IMR-90 (cell line): ENCODE data around the gene CNTRL. TPM values are rescaled to one million over a fixed set of nuclear protein-coding genes. Genes with fewer than 3 reads are reported as not detected.

Experiments used
- ATAC-seq: fragments of 200-7000 bp; cut with Tn5 transposase; 2 replicates; pipeline ENCODE4 v1.9.1; 2020; ENCODE audit warnings: low read depth, mild to moderate bottlenecking, moderate library complexity
- BruUV-seq: library from RNA; stranded (reverse); fragments of 400-500 nt; replicated peaks from 2 replicates; lab custom pipeline; 2021; lab: Mats Ljungman, UMichigan
- CTCF ChIA-PET: fragments of 300-600 bp; formaldehyde crosslinking; extraction: SDS; loops from one replicate; lab custom pipeline; 2021; ENCODE audit warnings: antibody characterized with exemption; lab: Yijun Ruan, JAX
- POLR2A ChIA-PET: fragments of 300-600 bp; sonication (Branson Sonifier 250); formaldehyde crosslinking; loops from one replicate; lab custom pipeline; 2022; ENCODE audit warnings: antibody characterized with exemption; ENCODE audit not compliant: unreplicated experiment; lab: Charles Lee
- DNase-seq: peaks from one replicate; pipeline ENCODE4 v3.0.0; 2013
- H2AFZ ChIP-seq: replicated peaks from 2 replicates; pipeline ENCODE3; 2013; ENCODE audit warnings: low read length, mild to moderate bottlenecking; ENCODE audit not compliant: poor library complexity
- H2AK5ac ChIP-seq: 2 replicates; pipeline ENCODE4 v1.6.1; 2013; ENCODE audit warnings: low read depth, low read length, inconsistent platforms
- H2AK9ac ChIP-seq: replicated peaks from 2 replicates; pipeline ENCODE3; 2013; ENCODE audit warnings: mild to moderate bottlenecking, low read depth, low read length, moderate library complexity; ENCODE audit not compliant: poor library complexity
- H2BK120ac ChIP-seq: 2 replicates; pipeline ENCODE4 v1.6.1; 2013; ENCODE audit warnings: low read depth, low read length, inconsistent platforms
- H2BK15ac ChIP-seq: 3 replicates; pipeline ENCODE4 v1.6.1; 2013; ENCODE audit warnings: low read depth, low read length, inconsistent platforms
- H2BK20ac ChIP-seq: 2 replicates; pipeline ENCODE4 v1.6.1; 2013; ENCODE audit warnings: low read depth, mild to moderate bottlenecking, inconsistent platforms, low read length, moderate library complexity
- H2BK5ac ChIP-seq: 2 replicates; pipeline ENCODE4 v1.6.1; 2013; ENCODE audit warnings: mild to moderate bottlenecking, low read depth, low read length, inconsistent platforms; ENCODE audit not compliant: poor library complexity, severe bottlenecking
- H3K14ac ChIP-seq: replicated peaks from 2 replicates; pipeline ENCODE4 v1.6.1; 2013; ENCODE audit warnings: low read depth, low read length, inconsistent platforms
- H3K18ac ChIP-seq: 2 replicates; pipeline ENCODE4 v1.6.1; 2013; ENCODE audit warnings: low read depth, low read length, control low read depth
- H3K23ac ChIP-seq: 2 replicates; pipeline ENCODE4 v1.6.1; 2013; ENCODE audit warnings: low read depth, low read length, inconsistent platforms
- H3K27ac ChIP-seq: 2 replicates; pipeline ENCODE4 v1.5.1; 2013; ENCODE audit warnings: mild to moderate bottlenecking, control low read depth, low read length; ENCODE audit not compliant: insufficient read depth
- H3K27me3 ChIP-seq: 2 replicates; pipeline ENCODE4 v1.6.1; 2013; ENCODE audit warnings: low read length; ENCODE audit not compliant: control insufficient read depth, insufficient read depth
- H3K36me3 ChIP-seq: 2 replicates; pipeline ENCODE4 v1.6.1; 2013; ENCODE audit warnings: low read length, mixed read lengths; ENCODE audit not compliant: control insufficient read depth, insufficient read depth
- H3K4ac ChIP-seq: 2 replicates; pipeline ENCODE4 v1.6.1; 2013; ENCODE audit warnings: low read depth, low read length, inconsistent platforms
- H3K4me1 ChIP-seq: 2 replicates; pipeline ENCODE4 v1.6.1; 2013; ENCODE audit warnings: low read length, mixed read lengths; ENCODE audit not compliant: control insufficient read depth, insufficient read depth
- H3K4me2 ChIP-seq: 2 replicates; pipeline ENCODE4 v1.6.1; 2013; ENCODE audit warnings: low read depth, mild to moderate bottlenecking, control low read depth, low read length, moderate library complexity
- H3K4me3 ChIP-seq: 2 replicates; pipeline ENCODE4 v1.5.1; 2013; ENCODE audit warnings: low read depth, mild to moderate bottlenecking, control low read depth, low read length, moderate library complexity; ENCODE audit not compliant: insufficient read depth
- H3K56ac ChIP-seq: 2 replicates; pipeline ENCODE4 v1.6.1; 2013; ENCODE audit warnings: low read length, inconsistent platforms; ENCODE audit not compliant: insufficient read depth; ENCODE audit errors: extremely low read depth
- H3K79me1 ChIP-seq, 2 experiments: 2 replicates each; pipeline ENCODE4 v1.6.1; 2013; ENCODE audit warnings: low read length in 2 of 2, inconsistent platforms in 1 of 2, low read depth in 1 of 2
- H3K9ac ChIP-seq: 2 replicates; pipeline ENCODE4 v1.6.1; 2013; ENCODE audit warnings: low read depth, low read length, control low read depth
- H3K9me1 ChIP-seq: 2 replicates; pipeline ENCODE4 v1.6.1; 2013; ENCODE audit warnings: low read length, inconsistent platforms; ENCODE audit not compliant: insufficient read depth
- H3K9me3 ChIP-seq: 2 replicates; pipeline ENCODE4 v1.6.1; 2013; ENCODE audit warnings: low read length; ENCODE audit not compliant: control insufficient read depth, insufficient read depth
- H4K20me1 ChIP-seq: 2 replicates; pipeline ENCODE4 v1.6.1; 2013; ENCODE audit warnings: low read length, inconsistent platforms; ENCODE audit not compliant: insufficient read depth
- H4K5ac ChIP-seq: 2 replicates; pipeline ENCODE4 v1.6.1; 2013; ENCODE audit warnings: mild to moderate bottlenecking, low read depth, low read length, control low read depth
- H4K8ac ChIP-seq, 2 experiments: 2 replicates each; pipeline ENCODE4 v1.6.1; 2013; ENCODE audit warnings: low read depth in 2 of 2, low read length in 2 of 2, control low read depth in 1 of 2, inconsistent platforms in 1 of 2
- H4K91ac ChIP-seq: 2 replicates; pipeline ENCODE4 v1.6.1; 2013; ENCODE audit warnings: low read depth, low read length, inconsistent platforms; ENCODE audit not compliant: insufficient read depth
- BHLHE40 ChIP-seq: fragments of 150-350 bp; IDR thresholded peaks from 2 replicates; pipeline ENCODE4 v1.6.1; 2016; ENCODE audit warnings: mild to moderate bottlenecking, low read depth, low read length
- CEBPB ChIP-seq: IDR thresholded peaks from 2 replicates; pipeline ENCODE4 v1.6.1; 2012; ENCODE audit warnings: low read depth, low read length, improper control_type of control experiment
- NFE2L2 ChIP-seq: fragments of 150-350 bp; IDR thresholded peaks from 2 replicates; pipeline ENCODE4 v1.6.1; 2016; ENCODE audit warnings: low read depth, mild to moderate bottlenecking, low read length
- SMC3 ChIP-seq: fragments of 150-350 bp; IDR thresholded peaks from 2 replicates; pipeline ENCODE4 v1.6.1; 2016; ENCODE audit warnings: low read depth, mild to moderate bottlenecking, antibody characterized with exemption, low read length, moderate library complexity
- WGBS, 2 experiments: methylation state at CpG; one replicate each; pipeline versions ENCODE4 v1.1.5 to v1.1.7; 2013; ENCODE audit warnings: missing lambda C conversion rate in 2 of 2; ENCODE audit not compliant: insufficient read length in 1 of 2; ENCODE audit errors: extremely low coverage in 2 of 2; 5-methylcytosine and 5-hydroxymethylcytosine counted together
- dilution Hi-C: fragments of 300-500 bp; cut with HindIII; formaldehyde crosslinking; loops from one replicate; pipeline ENCODE4 v1.14.3; 2018; ENCODE audit warnings: low sequenced_read_pairs; ENCODE audit not compliant: unreplicated experiment
- in situ Hi-C: fragments of 300-500 bp; cut with MboI; formaldehyde crosslinking; loops from 3 replicates; pipeline ENCODE4 v1.14.3; 2019; ENCODE audit warnings: low sequenced_read_pairs, inconsistent platforms, mixed read lengths
- intact Hi-C: fragments of 100-400 bp; cut with micrococcal nuclease; formaldehyde crosslinking; loops from 2 replicates; pipeline ENCODE4 v1.10.0; 2022
- polyA plus RNA-seq, 3 experiments: library from polyadenylated mRNA; depleted of rRNA; stranded (reverse); fragments of >200 nt; gene quantifications; 2 replicates each; pipeline ENCODE4 v1.2.3, GENCODE V29; 2012; ENCODE audit warnings: low replicate concordance in 1 of 3
- total RNA-seq: library from RNA; depleted of rRNA; stranded (reverse); fragments of >200 nt; gene quantifications from 2 replicates; pipeline ENCODE4 v1.2.3, GENCODE V29; 2012

The CNTRL gene
- total and polyA plus RNA-seq, 2 of the 4 experiments (the other 2 are of a cell fraction): 4.5 to 7.3 TPM

- Histone ChIP-seq H3K14ac (no peak overlapping the region), H2AK5ac (no peak overlapping the region), H4K20me1 (no peaks in the 10 kb centered on the region), H4K91ac (no peak overlapping the region), H2BK5ac (no peak overlapping the region), H3K9me1 (peaks cover 3% of the 10 kb centered on the region; the same call in 1 of the 2 replicates), H2AFZ (no peak overlapping the region), H4K8ac (no peak overlapping the region), H3K27ac (no peak overlapping the region), H3K56ac (no peak overlapping the region), H4K5ac (no peak overlapping the region), H3K4ac (no peak overlapping the region), H3K4me2 (no peak overlapping the region), H3K23ac (no peak overlapping the region), H2BK15ac (no peak overlapping the region), H3K18ac (no peak overlapping the region), H3K9ac (no peak overlapping the region), H3K36me3 (no peaks in the 10 kb centered on the region), H2BK20ac (no peak overlapping the region), H3K9me3 (no peaks in the 10 kb centered on the region), H3K79me1 (no peaks in the 10 kb centered on the region), H2BK120ac (no peak overlapping the region), H2AK9ac (no peak overlapping the region), H3K4me1 (no peaks in the 10 kb centered on the region), H3K27me3 (no peaks in the 10 kb centered on the region), H3K4me3 (no peak overlapping the region)
- CTCF ChIA-PET: no interaction called here
- DNase-seq (no peak), ATAC-seq (no peak)
- no TSS peak for BruUV-seq
- TF ChIP-seq SMC3 (no peak), NFE2L2 (no peak), CEBPB (no peak), BHLHE40 (no peak)
- POLR2A ChIA-PET: no interaction called here
- intact Hi-C loops: no loop called here
- in situ Hi-C loops: no loop called here
- dilution Hi-C loops: no loop called here
- no CpG with 5 or more reads among the region's 1 CpG for WGBS, 2 experiments
Observed at GRCh38 chr9:121107881-121108280, 33.1 kb downstream of the CNTRL start.
